ENCODE data around the gene SLC39A8. TPM values are rescaled to one million over a fixed set of nuclear protein-coding genes. Genes with fewer than 3 reads are reported as not detected.

The SLC39A8 gene
- polyA plus RNA-seq, 3 donors = 1.8 to 7.8 (median 6.1) TPM

DNA sequence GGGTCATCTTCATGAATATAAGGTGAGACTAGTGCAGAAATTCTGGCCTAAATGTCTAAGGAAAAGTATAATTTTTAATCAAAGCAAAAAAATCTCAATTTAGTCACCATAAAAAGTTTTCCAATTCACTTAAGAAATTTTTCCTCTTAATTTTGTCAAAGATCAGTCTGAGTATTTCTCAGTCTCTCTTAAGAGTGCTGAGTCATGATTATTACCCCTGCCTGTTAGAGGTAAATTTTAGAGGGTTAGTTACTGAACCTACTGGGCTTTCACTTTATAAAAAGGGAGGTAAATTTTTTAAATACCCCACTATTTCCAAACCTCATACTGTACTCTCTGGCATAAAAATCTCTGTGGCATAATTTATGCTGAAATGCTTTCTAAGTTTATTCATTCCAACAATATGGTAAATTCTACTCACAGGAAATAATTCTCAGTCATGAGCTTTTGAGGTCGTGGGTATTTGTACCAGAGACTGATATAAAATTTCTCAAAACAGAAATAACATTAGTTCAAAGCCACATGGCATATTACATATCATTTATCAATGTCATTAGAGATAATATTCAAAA lies 122.4 kb downstream of the SLC39A8 start:
- Mint-ChIP-seq H3K9me3 (peaks cover 0 to 7% (median 2%) of the 10 kb centered on the region in 7 donors), H3K4me1 (no peaks in the 10 kb centered on the region), H3K36me3 (no peaks in the 10 kb centered on the region), H3K27me3 (ENCODE audit: low read depth in 3 of 3) (peaks cover 0 to 2% (median 0%) of the 10 kb centered on the region in 3 donors), H3K27ac (no peak overlapping the region), H3K4me3 (no peak overlapping the region)
- Histone ChIP-seq H3K27me3 (ENCODE audit: control insufficient read depth in 2 of 2, insufficient read depth in 2 of 2, low read length in 2 of 2) (no peaks in the 10 kb centered on the region), H3K4me2 (replicated peaks; ENCODE audit: extremely low read depth, low read length, poor library complexity, severe bottlenecking) (no peak overlapping the region), H2AFZ (ENCODE audit: insufficient read depth, low read depth, low read length, poor library complexity, severe bottlenecking) (no peak overlapping the region), H3K36me3 (replicated peaks in 1 of 2; ENCODE audit: control insufficient read depth in 1 of 2, insufficient read depth in 2 of 2, low read length in 2 of 2) (no peaks in the 10 kb centered on the region), H3K79me2 (ENCODE audit: insufficient read depth, low read length) (no peaks in the 10 kb centered on the region), H4K20me1 (ENCODE audit: insufficient read depth, low read length) (no peaks in the 10 kb centered on the region), H3K27ac (ENCODE audit: low read depth in 1 of 2, low read length in 2 of 2) (no peak overlapping the region), H3K4me1 (ENCODE audit: control insufficient read depth in 1 of 2, insufficient read depth in 2 of 2, low read length in 2 of 2) (no peaks in the 10 kb centered on the region), H3K9me3 (replicated peaks in 1 of 2; ENCODE audit: control insufficient read depth in 1 of 2, insufficient read depth in 1 of 2, low read length in 2 of 2) (peaks cover 0 to 4% of the 10 kb centered on the region in 2 donors), H3K9ac (ENCODE audit: insufficient read depth, low read length, poor library complexity, severe bottlenecking) (no peak overlapping the region), H3K4me3 (replicated peaks in 1 of 3; ENCODE audit: low read depth in 2 of 3, low read length in 3 of 3) (no peak overlapping the region)
- no CpG with 5 or more reads among the region's 1 CpG for WGBS (ENCODE audit: insufficient coverage)
- TF ChIP-seq, protein P1, sequence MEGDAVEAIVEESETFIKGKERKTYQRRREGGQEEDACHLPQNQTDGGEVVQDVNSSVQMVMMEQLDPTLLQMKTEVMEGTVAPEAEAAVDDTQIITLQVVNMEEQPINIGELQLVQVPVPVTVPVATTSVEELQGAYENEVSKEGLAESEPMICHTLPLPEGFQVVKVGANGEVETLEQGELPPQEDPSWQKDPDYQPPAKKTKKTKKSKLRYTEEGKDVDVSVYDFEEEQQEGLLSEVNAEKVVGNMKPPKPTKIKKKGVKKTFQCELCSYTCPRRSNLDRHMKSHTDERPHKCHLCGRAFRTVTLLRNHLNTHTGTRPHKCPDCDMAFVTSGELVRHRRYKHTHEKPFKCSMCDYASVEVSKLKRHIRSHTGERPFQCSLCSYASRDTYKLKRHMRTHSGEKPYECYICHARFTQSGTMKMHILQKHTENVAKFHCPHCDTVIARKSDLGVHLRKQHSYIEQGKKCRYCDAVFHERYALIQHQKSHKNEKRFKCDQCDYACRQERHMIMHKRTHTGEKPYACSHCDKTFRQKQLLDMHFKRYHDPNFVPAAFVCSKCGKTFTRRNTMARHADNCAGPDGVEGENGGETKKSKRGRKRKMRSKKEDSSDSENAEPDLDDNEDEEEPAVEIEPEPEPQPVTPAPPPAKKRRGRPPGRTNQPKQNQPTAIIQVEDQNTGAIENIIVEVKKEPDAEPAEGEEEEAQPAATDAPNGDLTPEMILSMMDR (IDR thresholded peaks at IDR 0.05) = no peak
- DNase-seq = no peak
- intact Hi-C loops (cut with micrococcal nuclease) = no loop called here

DNA sequence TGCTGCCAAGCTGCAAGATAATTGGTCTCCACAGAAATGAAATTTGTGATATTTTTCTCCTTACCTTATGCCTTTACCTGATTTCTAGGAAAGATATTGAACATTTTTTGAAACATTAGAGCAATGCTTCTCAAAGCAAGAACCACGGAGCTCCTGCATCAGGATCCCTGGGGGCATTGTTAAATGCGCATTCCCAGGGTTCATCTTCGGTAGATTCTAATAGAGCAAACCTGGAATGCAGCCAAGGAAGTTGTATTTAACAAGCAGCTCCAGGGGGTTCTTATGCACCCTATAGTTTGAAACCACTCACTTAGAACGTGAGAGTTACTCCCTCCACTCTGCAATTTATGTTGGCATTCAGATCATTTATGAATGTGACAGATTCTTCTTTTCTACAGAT lies 126.2 kb downstream of the SLC39A8 start:
- Histone ChIP-seq H3K9me3 (replicated peaks in 1 of 2; ENCODE audit: control insufficient read depth in 1 of 2, insufficient read depth in 1 of 2, low read length in 2 of 2) (no peaks in the 10 kb centered on the region), H3K4me1 (ENCODE audit: control insufficient read depth in 1 of 2, insufficient read depth in 2 of 2, low read length in 2 of 2) (no peaks in the 10 kb centered on the region), H3K27me3 (ENCODE audit: control insufficient read depth in 2 of 2, insufficient read depth in 2 of 2, low read length in 2 of 2) (no peaks in the 10 kb centered on the region), H3K4me2 (replicated peaks; ENCODE audit: extremely low read depth, low read length, poor library complexity, severe bottlenecking) (no peak overlapping the region), H2AFZ (ENCODE audit: insufficient read depth, low read depth, low read length, poor library complexity, severe bottlenecking) (no peak overlapping the region), H3K79me2 (ENCODE audit: insufficient read depth, low read length) (no peaks in the 10 kb centered on the region), H4K20me1 (ENCODE audit: insufficient read depth, low read length) (no peaks in the 10 kb centered on the region), H3K27ac (ENCODE audit: low read depth in 1 of 2, low read length in 2 of 2) (no peak overlapping the region), H3K4me3 (replicated peaks in 1 of 3; ENCODE audit: low read depth in 2 of 3, low read length in 3 of 3) (no peak overlapping the region), H3K9ac (ENCODE audit: insufficient read depth, low read length, poor library complexity, severe bottlenecking) (no peak overlapping the region), H3K36me3 (replicated peaks in 1 of 2; ENCODE audit: control insufficient read depth in 1 of 2, insufficient read depth in 2 of 2, low read length in 2 of 2) (no peaks in the 10 kb centered on the region)
- TF ChIP-seq, protein P1 (IDR thresholded peaks at IDR 0.05) = no peak
- no peak overlapping the region for H3K4me3 Mint-ChIP-seq
- no peak overlapping the region for H3K27ac Mint-ChIP-seq
- no peaks in the 10 kb centered on the region for H3K36me3 Mint-ChIP-seq
- no peak for DNase-seq
- WGBS (ENCODE audit: insufficient coverage) = 100% methylated on average over 3 of the region's 4 CpGs
- H3K9me3 Mint-ChIP-seq = peaks cover 0 to 2% (median 0%) of the 10 kb centered on the region in 7 donors
- no peaks in the 10 kb centered on the region for H3K4me1 Mint-ChIP-seq
- intact Hi-C loops (cut with micrococcal nuclease) = no loop called here
- H3K27me3 Mint-ChIP-seq (ENCODE audit: low read depth in 3 of 3) = no peaks in the 10 kb centered on the region

Measured in CD14-positive monocyte (primary cell).